HG03108 (cell line): ENCODE results near the gene KLHL10.

Source experiments
- ATAC-seq: cut with Tn5 transposase; IDR thresholded peaks from one replicate; pipeline ENCODE4 v1.9.1; 2021; ENCODE audit warnings: moderate library complexity; ENCODE audit not compliant: unreplicated experiment

Gene KLHL10

GRCh38 chr17:41892021-41892376 lies 54.4 kb downstream of the KLHL10 start:
- ATAC-seq = no peak

- no peak for ATAC-seq
Observed at GRCh38 chr17:41893384-41893783, 55.8 kb downstream of the KLHL10 start.

GRCh38 chr17:41894791-41895331 lies 57.2 kb downstream of the KLHL10 start:
- no peak for ATAC-seq

GRCh38 chr17:41895617-41896016 lies 58.0 kb downstream of the KLHL10 start:
- ATAC-seq = no peak

GRCh38 chr17:41896726-41897125 lies 59.1 kb downstream of the KLHL10 start:
- no peak for ATAC-seq
